ENCODE data around the gene PNPLA5.
A peak's percentile ranks its signal among the peaks of the same experiment; 100 is the strongest.
"Not testable (repeated sequence)": the region's sequence is repeated elsewhere in the genome, so short reads cannot be mapped to it uniquely, and the experiment has no call there.

Gene PNPLA5

GRCh38 chr22:43891360-43892182 is at the start of gene PNPLA5:
Gene PNPLA5, minus strand, starts transcription at chr22:43892013. Its CDS starts 133 bp downstream, at chr22:43891880.
- no peak for DNase-seq (ENCODE audit: low read depth)

- no peak for DNase-seq (ENCODE audit: low read depth)
Observed at GRCh38 chr22:43941449-43941848, 49.6 kb upstream of the PNPLA5 start.

GRCh38 chr22:43931771-43932170 is 40.0 kb upstream of the PNPLA5 start:
- no peak for DNase-seq (ENCODE audit: low read depth)

GRCh38 chr22:43928908-43929307 is 37.1 kb upstream of the PNPLA5 start:
- no peak for DNase-seq (ENCODE audit: low read depth)

- no peak for DNase-seq (ENCODE audit: low read depth)
Observed at GRCh38 chr22:43928468-43928867, 36.7 kb upstream of the PNPLA5 start.

- DNase-seq (ENCODE audit: low read depth): no peak
Observed at GRCh38 chr22:43926349-43926710, 34.5 kb upstream of the PNPLA5 start.

GRCh38 chr22:43925433-43926348 is 33.9 kb upstream of the PNPLA5 start:
- DNase-seq (ENCODE audit: low read depth): no peak

- DNase-seq (ENCODE audit: low read depth): no peak
Observed at GRCh38 chr22:43924877-43925276, 33.1 kb upstream of the PNPLA5 start.

- DNase-seq (ENCODE audit: low read depth): peak; percentile 48
Observed at GRCh38 chr22:43923631-43924464, 32.0 kb upstream of the PNPLA5 start, which contains the start of gene PNPLA3. Gene PNPLA3, plus strand, starts transcription at chr22:43923805. Its CDS starts 107 bp downstream, at chr22:43923912.

- no peak for DNase-seq (ENCODE audit: low read depth)
Observed at GRCh38 chr22:43923191-43923590, 31.4 kb upstream of the PNPLA5 start.

- DNase-seq (ENCODE audit: low read depth): no peak
Observed at GRCh38 chr22:43922123-43922522, 30.3 kb upstream of the PNPLA5 start.

GRCh38 chr22:43921370-43921769 is 29.6 kb upstream of the PNPLA5 start:
- DNase-seq (ENCODE audit: low read depth): no peak

- no peak for DNase-seq (ENCODE audit: low read depth)
Observed at GRCh38 chr22:43919106-43919973, 27.5 kb upstream of the PNPLA5 start.

GRCh38 chr22:43917521-43917920 is 25.7 kb upstream of the PNPLA5 start:
- no peak for DNase-seq (ENCODE audit: low read depth)

- no peak for DNase-seq (ENCODE audit: low read depth)
Observed at GRCh38 chr22:43911351-43911750, 19.5 kb upstream of the PNPLA5 start.

- DNase-seq (ENCODE audit: low read depth): no peak
Observed at GRCh38 chr22:43910178-43910695, 18.4 kb upstream of the PNPLA5 start.

- no peak for DNase-seq (ENCODE audit: low read depth)
Observed at GRCh38 chr22:43909708-43910107, 17.9 kb upstream of the PNPLA5 start.

- no peak for DNase-seq (ENCODE audit: low read depth)
Observed at GRCh38 chr22:43905681-43906080, 13.9 kb upstream of the PNPLA5 start.

GRCh38 chr22:43904412-43904811 is 12.6 kb upstream of the PNPLA5 start:
- DNase-seq (ENCODE audit: low read depth): not testable (repeated sequence)

GRCh38 chr22:43903033-43903432 is 11.2 kb upstream of the PNPLA5 start:
- not testable (repeated sequence) for DNase-seq (ENCODE audit: low read depth)

Measured in CMK (cell line).